ENCODE results near the gene DZANK1. TPM values are rescaled to one million over a fixed set of nuclear protein-coding genes. Genes with fewer than 3 reads are reported as not detected.

DZANK1 gene
- total RNA-seq, 4 donors from 2014 or later: 0.65 to 2.2 (median 2.0) TPM

DNA sequence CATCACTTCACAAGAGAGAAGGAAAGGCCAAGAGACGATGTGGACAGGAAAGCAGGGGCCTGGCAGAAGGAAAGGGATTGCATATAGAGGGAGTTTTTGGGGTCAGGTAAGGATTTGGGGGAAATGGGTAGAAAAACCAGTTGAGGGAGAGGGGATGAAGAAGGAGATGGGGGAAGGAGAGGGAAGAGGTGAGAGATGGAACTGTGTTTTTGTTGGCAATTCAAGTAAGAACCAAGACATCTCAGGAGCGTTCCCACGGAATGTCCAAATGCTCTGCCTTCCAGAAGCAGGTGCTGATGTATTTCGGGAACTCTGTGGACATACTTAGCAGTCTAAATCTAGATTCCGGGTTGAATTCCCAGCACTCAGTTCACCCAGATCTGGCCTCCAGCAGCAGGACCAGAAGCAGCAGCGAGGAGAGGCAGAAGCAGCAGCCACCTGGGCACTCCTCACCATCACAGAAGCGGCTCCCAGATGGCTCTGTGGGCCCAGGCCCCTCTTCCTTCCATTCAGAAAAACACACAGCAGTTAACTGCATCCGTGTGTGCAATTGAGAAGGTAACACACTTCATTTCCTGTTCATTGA is 88.8 kb downstream of the DZANK1 start:
- TF ChIP-seq, protein P1, sequence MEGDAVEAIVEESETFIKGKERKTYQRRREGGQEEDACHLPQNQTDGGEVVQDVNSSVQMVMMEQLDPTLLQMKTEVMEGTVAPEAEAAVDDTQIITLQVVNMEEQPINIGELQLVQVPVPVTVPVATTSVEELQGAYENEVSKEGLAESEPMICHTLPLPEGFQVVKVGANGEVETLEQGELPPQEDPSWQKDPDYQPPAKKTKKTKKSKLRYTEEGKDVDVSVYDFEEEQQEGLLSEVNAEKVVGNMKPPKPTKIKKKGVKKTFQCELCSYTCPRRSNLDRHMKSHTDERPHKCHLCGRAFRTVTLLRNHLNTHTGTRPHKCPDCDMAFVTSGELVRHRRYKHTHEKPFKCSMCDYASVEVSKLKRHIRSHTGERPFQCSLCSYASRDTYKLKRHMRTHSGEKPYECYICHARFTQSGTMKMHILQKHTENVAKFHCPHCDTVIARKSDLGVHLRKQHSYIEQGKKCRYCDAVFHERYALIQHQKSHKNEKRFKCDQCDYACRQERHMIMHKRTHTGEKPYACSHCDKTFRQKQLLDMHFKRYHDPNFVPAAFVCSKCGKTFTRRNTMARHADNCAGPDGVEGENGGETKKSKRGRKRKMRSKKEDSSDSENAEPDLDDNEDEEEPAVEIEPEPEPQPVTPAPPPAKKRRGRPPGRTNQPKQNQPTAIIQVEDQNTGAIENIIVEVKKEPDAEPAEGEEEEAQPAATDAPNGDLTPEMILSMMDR (IDR thresholded peaks at IDR 0.05; ENCODE audit: low read depth): no peak

DNA sequence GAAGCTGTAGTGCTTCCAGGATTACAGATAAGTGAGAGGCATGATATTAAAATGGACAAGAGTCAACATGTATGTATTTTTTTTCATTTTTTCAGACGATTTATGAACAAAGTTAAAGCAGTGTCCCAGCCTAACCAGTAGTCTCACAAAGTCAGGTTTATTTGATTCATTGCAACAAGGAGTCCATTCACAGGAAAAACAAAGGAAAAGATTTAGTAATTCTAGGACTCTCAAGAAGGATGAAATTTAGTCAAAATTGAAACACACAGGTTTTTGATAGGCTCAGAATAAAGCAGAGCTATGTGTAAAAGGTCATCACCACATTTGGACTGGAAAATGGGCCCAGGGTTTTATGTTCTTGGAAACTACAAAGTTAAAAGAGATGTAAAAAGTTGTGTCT is 94.5 kb downstream of the DZANK1 start:
- TF ChIP-seq, protein P1 (IDR thresholded peaks at IDR 0.05; ENCODE audit: low read depth): no peak

GRCh38 chr20:18364768-18365167 is 102.1 kb downstream of the DZANK1 start:
- TF ChIP-seq, protein P1 (IDR thresholded peaks at IDR 0.05; ENCODE audit: low read depth): no peak

DNA sequence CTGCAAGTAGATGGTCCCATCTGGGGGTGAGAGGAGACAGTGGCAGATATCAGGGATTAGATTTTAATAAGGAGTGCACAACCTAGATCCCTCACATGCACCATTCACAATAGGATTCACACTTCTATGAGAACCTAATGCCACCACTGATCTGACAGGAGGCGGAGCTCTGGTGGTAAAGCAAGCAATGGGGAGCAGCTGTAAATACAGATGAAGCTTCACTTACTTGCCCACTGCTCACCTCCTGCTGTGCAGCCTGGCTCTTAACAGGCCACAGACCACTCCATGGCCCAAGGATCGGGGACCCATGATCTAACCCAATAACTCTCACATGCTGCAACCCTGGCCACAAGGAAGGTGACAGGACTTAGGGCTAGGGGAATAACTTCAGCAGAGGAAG is 103.1 kb downstream of the DZANK1 start:
- TF ChIP-seq, protein P1 (IDR thresholded peaks at IDR 0.05; ENCODE audit: low read depth): no peak

DNA sequence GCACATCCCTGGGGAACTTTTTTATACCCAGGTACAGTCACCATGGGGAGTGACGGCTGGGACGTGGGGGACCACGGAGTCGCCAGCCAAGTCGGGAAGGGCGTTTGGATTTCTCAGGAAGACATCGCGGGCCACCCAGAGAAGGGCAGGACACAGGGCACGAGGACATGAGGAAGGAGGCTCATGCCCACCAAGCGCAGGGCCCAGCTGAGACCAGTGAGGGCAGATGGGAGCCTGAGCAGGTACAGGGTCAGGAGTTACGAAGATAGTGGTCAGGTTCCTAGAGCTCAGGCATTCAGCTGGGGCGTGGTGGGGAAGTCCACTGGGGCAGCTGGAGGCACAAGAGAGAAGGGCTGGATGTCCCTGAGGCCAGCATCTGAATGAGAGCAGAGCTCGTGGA is 103.9 kb downstream of the DZANK1 start:
- TF ChIP-seq, protein P1 (IDR thresholded peaks at IDR 0.05; ENCODE audit: low read depth): no peak

- TF ChIP-seq, protein P1 (IDR thresholded peaks at IDR 0.05; ENCODE audit: low read depth): no peak
Observed at GRCh38 chr20:18361678-18362077, 105.2 kb downstream of the DZANK1 start.

- TF ChIP-seq, protein P1 (IDR thresholded peaks at IDR 0.05; ENCODE audit: low read depth): no peak
Observed at GRCh38 chr20:18360635-18361034, 106.2 kb downstream of the DZANK1 start.

All from subcutaneous adipose tissue (tissue), 4 donors.